Endothelial cell (in vitro differentiated cells): ENCODE data around the gene PLA2R1. TPM values are rescaled to one million over a fixed set of nuclear protein-coding genes. Genes with fewer than 3 reads are reported as not detected.

ENCODE experiments used
- DNase-seq: peaks from one replicate; pipeline ENCODE4 v3.0.0; 2021; ENCODE audit warnings: low spot score
- H3K27ac Mint-ChIP-seq: one replicate; pipeline ENCODE4 v1.8.0; 2021; ENCODE audit warnings: mixed read lengths, inconsistent platforms; ENCODE audit not compliant: unreplicated experiment
- H3K27me3 Mint-ChIP-seq: one replicate; pipeline ENCODE4 v1.8.0; 2021; ENCODE audit warnings: mild to moderate bottlenecking, moderate library complexity, mixed read lengths, inconsistent platforms; ENCODE audit not compliant: unreplicated experiment
- H3K36me3 Mint-ChIP-seq: one replicate; pipeline ENCODE4 v1.8.0; 2021; ENCODE audit warnings: mild to moderate bottlenecking, low read depth, mixed read lengths, inconsistent platforms; ENCODE audit not compliant: unreplicated experiment
- H3K4me1 Mint-ChIP-seq: one replicate; pipeline ENCODE4 v1.8.0; 2021; ENCODE audit warnings: mild to moderate bottlenecking, mixed read lengths, inconsistent platforms; ENCODE audit not compliant: unreplicated experiment
- H3K4me3 Mint-ChIP-seq: one replicate; pipeline ENCODE4 v1.8.0; 2021; ENCODE audit warnings: mild to moderate bottlenecking, mixed read lengths, inconsistent platforms; ENCODE audit not compliant: unreplicated experiment
- H3K9me3 Mint-ChIP-seq: one replicate; pipeline ENCODE4 v1.8.0; 2021; ENCODE audit warnings: mixed read lengths, inconsistent platforms; ENCODE audit not compliant: unreplicated experiment
- total RNA-seq: library from RNA; stranded (reverse); fragmentation: NEBNext Ultra II Directional; extraction: Animal tissue kit (Norgen Biotek cat#: 25700); gene quantifications from one replicate; pipeline ENCODE4 v1.2.1, GENCODE V29; 2021; ENCODE audit not compliant: unreplicated experiment
- TF ChIP-seq, protein P1 (sequence below): fragments of 200-600 bp; sonication (generic); IDR thresholded peaks from one replicate; pipeline ENCODE4 v1.5.0; 2021; ENCODE audit warnings: antibody characterized with exemption; ENCODE audit not compliant: unreplicated experiment

Gene PLA2R1
- total RNA-seq, 1 donor from 2014 or later: 1.1 TPM

- H3K9me3 Mint-ChIP-seq: no peaks in the 10 kb centered on the region
- peaks cover 4% of the 10 kb centered on the region for H3K4me1 Mint-ChIP-seq
- H3K27ac Mint-ChIP-seq: no peak overlapping the region
- no peaks in the 10 kb centered on the region for H3K27me3 Mint-ChIP-seq
- DNase-seq: no peak
- no peak overlapping the region for H3K4me3 Mint-ChIP-seq
- TF ChIP-seq, protein P1, sequence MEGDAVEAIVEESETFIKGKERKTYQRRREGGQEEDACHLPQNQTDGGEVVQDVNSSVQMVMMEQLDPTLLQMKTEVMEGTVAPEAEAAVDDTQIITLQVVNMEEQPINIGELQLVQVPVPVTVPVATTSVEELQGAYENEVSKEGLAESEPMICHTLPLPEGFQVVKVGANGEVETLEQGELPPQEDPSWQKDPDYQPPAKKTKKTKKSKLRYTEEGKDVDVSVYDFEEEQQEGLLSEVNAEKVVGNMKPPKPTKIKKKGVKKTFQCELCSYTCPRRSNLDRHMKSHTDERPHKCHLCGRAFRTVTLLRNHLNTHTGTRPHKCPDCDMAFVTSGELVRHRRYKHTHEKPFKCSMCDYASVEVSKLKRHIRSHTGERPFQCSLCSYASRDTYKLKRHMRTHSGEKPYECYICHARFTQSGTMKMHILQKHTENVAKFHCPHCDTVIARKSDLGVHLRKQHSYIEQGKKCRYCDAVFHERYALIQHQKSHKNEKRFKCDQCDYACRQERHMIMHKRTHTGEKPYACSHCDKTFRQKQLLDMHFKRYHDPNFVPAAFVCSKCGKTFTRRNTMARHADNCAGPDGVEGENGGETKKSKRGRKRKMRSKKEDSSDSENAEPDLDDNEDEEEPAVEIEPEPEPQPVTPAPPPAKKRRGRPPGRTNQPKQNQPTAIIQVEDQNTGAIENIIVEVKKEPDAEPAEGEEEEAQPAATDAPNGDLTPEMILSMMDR: no peak
- no peaks in the 10 kb centered on the region for H3K36me3 Mint-ChIP-seq
Observed at GRCh38 chr2:159961451-159961850, 101.0 kb downstream of the PLA2R1 start.

GRCh38 chr2:159961037-159961436, 101.4 kb downstream of the PLA2R1 start:
- H3K4me3 Mint-ChIP-seq: no peak overlapping the region
- H3K9me3 Mint-ChIP-seq: no peaks in the 10 kb centered on the region
- TF ChIP-seq, protein P1: no peak
- peaks cover under 1% of the 10 kb centered on the region for H3K4me1 Mint-ChIP-seq
- DNase-seq: no peak
- H3K27ac Mint-ChIP-seq: no peak overlapping the region
- H3K27me3 Mint-ChIP-seq: no peaks in the 10 kb centered on the region
- no peaks in the 10 kb centered on the region for H3K36me3 Mint-ChIP-seq

- DNase-seq: no peak
- Mint-ChIP-seq H3K27ac (no peak overlapping the region), H3K9me3 (no peaks in the 10 kb centered on the region), H3K4me3 (no peak overlapping the region), H3K27me3 (no peaks in the 10 kb centered on the region), H3K36me3 (no peaks in the 10 kb centered on the region), H3K4me1 (no peaks in the 10 kb centered on the region)
- TF ChIP-seq, protein P1: no peak
Observed at GRCh38 chr2:159960414-159960813, 102.0 kb downstream of the PLA2R1 start.

DNA sequence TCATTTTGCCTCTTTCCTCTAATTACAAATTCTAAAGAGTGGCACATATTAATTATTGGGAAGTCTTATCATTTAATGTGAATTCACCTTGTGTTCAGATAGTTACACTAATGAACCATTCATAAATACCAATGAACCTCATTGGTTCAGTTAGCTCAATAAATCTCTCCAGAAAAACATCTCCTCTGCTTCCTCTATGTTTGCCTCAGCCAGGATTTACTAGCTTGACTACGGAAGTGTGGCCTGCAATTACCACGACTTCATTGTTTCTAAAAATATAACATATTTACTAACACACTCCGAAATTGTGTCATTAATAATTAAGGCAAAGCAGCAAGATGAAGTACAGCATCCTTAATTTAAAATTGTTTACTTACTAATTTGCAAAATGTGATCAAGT, 103.3 kb downstream of the PLA2R1 start:
- TF ChIP-seq, protein P1: no peak
- H3K4me1 Mint-ChIP-seq: no peaks in the 10 kb centered on the region
- H3K36me3 Mint-ChIP-seq: no peaks in the 10 kb centered on the region
- H3K27me3 Mint-ChIP-seq: peaks cover 1% of the 10 kb centered on the region
- DNase-seq: no peak
- H3K9me3 Mint-ChIP-seq: no peaks in the 10 kb centered on the region
- H3K27ac Mint-ChIP-seq: no peak overlapping the region
- H3K4me3 Mint-ChIP-seq: no peak overlapping the region

- no peaks in the 10 kb centered on the region for H3K9me3 Mint-ChIP-seq
- H3K27me3 Mint-ChIP-seq: peaks cover 3% of the 10 kb centered on the region
- no peaks in the 10 kb centered on the region for H3K36me3 Mint-ChIP-seq
- H3K4me1 Mint-ChIP-seq: no peaks in the 10 kb centered on the region
- no peak overlapping the region for H3K4me3 Mint-ChIP-seq
- H3K27ac Mint-ChIP-seq: no peak overlapping the region
- TF ChIP-seq, protein P1: no peak
- no peak for DNase-seq
Observed at GRCh38 chr2:159953136-159953823, 109.1 kb downstream of the PLA2R1 start.
